Stimulated activated CD4-positive, alpha-beta T cell treated with anti-CD3 and anti-CD28 coated beads, TNF-alpha, amount 100 ng/mL, for 4 hours (primary cell): ENCODE results near the gene B4GALT4.
"Not testable (repeated sequence)": the region's sequence is repeated elsewhere in the genome, so short reads cannot be mapped to it uniquely, and the experiment has no call there.

Source experiments
- DNase-seq, 3 experiments: peaks; one replicate each; pipeline ENCODE4 v3.0.0-alpha.2; 2020; ENCODE audit warnings: low read depth in 3 of 3

Gene B4GALT4, protein sequence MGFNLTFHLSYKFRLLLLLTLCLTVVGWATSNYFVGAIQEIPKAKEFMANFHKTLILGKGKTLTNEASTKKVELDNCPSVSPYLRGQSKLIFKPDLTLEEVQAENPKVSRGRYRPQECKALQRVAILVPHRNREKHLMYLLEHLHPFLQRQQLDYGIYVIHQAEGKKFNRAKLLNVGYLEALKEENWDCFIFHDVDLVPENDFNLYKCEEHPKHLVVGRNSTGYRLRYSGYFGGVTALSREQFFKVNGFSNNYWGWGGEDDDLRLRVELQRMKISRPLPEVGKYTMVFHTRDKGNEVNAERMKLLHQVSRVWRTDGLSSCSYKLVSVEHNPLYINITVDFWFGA

DNA sequence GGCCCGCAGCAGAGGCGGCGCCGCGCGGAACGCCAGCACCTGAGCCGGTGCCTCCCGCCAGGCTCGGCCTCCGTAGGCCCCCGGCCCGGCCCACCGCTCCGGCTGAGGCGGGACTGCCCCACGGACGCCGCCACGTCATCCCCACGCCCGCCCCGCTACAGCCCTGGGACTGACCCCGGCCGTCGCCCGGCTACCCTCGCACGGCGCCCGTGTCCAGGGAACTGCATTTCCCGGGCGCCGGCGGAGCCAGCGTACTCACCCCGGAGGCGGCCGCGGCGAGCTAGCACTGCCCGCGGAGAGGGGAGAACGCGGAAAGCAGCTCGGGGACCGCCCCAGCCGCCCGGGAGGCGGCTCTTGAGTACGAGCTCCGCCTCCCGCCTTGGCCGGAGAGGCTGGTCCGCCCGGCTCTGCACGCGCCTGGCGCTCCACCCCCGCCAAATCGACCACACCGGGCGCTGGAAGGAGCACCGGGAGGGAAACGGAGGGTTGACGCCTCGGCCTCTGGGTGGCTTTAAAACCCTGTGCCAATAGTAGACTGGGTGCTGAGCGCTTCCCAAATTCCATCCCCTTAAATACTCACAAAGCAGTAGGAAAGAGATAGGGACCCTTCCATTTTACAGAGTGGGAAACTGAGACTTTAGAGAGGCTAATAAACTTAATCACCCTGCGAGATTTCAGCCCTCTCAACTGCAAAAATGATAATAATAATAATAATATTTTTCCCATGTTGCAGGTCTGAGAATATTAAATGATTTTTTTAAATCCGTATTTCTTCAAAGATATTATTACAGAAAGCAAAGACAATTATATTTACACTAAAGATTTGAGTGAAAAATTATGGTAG lies at the start of gene B4GALT4:
Gene B4GALT4 (minus strand): TSS at position 288 of the 844 bp plus-strand sequence. CDS start 10,779 bp downstream, outside the sequence.
- DNase-seq = peak; percentile 35 to 56 (median 50)

DNA sequence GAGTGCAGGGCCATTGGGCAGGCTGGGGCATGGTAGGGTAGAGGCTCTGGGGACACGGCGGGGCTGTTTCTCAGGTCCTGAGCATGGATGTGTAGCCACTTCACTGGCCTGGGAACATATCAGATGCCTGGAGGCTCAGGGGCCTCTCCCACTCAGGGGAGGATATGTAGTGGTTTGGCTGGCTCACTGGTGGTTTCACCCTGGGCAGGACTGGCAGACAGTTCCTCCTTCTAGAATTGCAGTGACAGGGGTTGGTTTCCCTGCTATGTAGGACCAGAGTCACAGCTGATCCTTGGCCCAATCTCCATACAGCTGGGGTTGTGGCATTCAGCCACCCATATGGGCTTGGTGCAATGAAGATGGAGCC lies 48.7 kb upstream of the B4GALT4 start:
- DNase-seq = no peak

DNA sequence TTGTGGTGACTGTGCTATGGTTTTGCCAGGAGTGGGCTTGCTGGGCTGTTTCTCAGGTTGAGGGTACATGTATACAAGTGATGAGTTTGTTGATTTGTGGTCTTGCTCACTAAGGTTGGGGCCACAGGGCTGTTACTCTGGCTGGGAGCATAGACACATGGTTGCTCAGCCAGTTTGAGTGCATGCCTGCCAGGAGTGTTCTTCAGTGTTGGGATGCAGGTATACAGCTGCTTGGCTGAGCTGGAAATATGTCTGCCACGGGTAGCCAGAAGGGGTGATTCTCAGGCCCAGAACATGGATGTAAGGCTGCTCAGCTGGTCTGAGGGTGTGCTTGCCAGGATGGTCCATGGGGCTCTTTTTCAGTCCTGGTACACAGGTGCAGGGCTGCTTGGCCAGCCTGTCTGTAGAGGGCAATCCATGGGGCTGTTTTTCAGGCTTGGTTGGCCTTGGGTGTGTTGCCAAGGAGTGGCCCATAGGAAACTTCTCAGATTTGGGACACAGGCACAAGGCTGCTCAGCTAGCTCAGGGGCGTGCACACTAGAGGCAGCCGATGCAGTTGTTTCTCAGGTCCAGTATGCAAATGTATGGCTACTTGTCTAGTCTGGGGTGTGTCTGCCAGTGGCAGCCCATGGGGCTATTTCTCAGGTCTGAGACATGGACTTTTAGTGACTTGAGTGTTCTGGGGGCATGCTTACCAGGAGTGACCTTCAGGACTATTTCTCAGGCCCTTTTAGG lies 48.2 kb upstream of the B4GALT4 start:
- DNase-seq = no peak

DNA sequence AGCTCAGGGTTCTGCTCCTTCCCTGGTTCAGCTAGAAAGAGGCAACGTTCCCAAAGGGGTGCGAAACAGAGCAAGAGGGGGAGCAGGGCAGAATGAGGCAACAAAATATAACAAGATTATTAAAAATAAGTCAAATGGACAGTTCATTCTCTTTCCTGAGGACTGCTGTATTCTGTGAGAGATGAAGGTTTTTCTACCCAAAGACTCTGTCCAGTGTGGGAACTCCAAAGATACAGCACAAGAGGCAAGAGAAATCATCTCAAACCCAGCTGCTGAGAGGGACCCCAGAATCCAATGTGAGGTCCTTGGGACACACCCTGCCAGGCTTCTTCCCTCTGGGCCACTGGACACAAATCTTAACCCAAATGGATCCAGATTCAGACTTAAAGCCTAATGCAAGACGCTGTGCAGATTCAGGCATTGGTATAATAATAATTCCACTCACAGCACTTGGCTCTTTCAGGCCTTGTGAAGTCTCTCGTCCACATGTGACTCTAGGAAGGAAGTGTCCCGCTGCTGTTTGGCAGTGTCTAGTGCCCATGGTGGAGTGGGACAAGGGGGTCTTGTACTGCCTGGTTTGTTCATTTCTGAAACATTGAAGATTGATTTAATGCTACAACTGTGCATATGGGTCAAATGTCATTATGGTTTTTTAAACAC lies 39.0 kb upstream of the B4GALT4 start:
- DNase-seq = no peak

DNA sequence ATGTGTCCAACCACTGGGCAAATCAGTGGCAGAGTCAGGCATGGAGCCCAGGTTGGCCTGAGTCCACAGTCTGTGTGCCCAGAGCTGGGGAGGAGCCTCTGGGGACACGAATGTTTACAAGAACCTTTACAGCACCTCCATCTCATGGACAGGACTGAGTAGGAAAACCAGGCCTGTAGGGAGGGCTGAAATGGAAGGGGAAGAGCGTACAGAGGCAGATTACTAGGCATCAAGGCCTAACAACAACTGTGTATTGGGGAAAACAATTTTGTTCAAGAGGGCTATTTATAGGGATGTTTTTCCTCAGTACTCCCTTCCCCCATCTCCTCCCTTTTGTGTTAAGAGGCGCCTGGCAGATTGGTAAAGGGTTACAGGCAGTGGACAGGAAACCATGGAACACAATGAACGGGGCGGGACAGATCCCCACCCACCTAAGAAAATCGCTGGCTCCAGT lies 38.5 kb upstream of the B4GALT4 start:
- no peak for DNase-seq

DNA sequence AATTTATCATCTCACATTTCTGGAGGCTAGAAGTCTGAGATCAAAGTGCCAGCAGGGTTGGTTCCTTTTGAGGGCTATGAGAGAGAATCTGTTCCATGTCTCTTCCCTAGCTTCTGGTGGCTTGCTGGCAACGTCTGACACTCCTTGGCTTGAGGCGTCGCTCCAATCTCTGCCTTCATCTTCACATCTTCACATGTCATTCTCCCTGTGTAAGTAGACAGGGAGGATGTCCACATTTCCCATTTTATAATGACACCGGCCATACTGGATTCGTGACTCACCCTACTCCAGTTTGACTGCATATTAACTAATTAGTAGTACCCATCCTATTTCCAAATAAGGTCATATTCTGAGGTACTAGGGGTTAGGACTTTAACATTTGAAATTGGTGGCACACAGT lies 36.0 kb upstream of the B4GALT4 start:
- no peak for DNase-seq

DNA sequence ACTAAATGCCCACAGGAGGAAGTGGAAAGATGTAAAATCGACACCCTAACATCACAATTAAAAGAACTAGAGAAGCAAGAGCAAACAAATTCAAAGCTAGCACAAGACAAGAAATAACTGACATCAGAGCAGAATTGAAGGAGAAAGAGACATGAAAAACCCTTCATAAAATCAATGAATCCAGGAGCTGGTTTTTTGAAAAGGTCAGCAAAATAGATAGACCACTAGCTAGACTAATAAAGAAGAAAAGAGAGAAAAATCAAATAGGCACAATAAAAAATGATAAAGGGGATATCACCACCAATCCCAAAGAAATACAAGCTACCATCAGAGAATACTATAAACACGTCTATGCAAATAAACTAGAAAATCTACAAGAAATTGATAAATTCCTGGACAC lies 29.5 kb upstream of the B4GALT4 start:
- not testable (repeated sequence) for DNase-seq

DNA sequence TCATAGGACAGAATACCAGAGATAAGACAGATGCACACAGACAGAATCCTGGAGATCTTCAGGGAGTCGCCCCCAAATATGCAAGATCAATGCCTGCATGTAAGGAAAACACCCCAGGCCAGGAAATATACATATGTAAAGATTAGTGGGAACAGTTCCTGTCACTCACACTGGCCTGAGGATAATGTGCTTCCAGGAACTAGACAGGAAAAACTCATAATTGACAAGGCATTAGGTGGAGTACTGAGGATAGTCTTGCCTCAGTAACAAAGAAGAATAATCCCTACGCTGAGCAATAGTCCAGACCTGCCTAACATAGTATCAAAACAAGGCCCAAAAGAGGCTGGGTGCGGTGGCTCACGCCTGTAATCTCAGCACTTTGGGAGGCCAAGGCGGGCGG lies 20.4 kb upstream of the B4GALT4 start:
- no peak for DNase-seq

DNA sequence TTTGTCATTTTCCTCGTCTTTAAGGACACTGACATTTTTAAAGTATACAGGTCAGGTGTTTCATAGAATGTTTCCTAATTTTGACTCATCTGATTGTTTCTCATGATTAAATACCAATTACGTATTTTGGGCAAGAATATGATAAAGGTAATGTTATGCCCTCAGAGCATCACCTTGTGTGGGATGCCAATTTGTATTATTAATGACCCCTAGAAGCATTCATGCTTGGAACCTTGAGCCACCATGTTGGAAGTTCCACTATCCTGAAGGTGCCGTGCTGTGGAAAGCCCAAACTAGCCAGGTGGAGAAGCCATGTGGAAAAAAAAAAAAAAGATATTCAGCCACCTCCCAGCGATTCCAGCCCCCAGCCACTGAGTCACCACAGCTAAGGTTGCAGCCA lies 19.1 kb upstream of the B4GALT4 start:
- no peak for DNase-seq

DNA sequence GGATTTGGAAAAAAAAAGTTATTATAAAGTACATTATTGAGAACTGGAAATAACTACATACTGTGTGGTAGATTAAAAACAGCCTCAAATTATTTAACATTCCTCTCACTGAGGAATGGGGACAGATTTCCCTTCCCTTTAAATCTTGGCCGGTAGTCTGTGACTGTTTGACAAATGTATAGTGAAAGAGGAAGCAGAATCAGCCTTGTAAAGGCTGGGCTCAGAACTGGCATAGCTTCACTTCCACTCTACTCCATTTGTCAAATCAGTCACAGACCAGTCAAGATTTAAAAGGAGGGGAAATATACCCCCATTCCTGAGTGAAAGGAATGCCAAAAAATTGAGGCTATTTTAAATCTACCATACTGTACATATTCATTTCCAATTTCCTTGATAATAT lies 18.2 kb upstream of the B4GALT4 start:
- no peak for DNase-seq

DNA sequence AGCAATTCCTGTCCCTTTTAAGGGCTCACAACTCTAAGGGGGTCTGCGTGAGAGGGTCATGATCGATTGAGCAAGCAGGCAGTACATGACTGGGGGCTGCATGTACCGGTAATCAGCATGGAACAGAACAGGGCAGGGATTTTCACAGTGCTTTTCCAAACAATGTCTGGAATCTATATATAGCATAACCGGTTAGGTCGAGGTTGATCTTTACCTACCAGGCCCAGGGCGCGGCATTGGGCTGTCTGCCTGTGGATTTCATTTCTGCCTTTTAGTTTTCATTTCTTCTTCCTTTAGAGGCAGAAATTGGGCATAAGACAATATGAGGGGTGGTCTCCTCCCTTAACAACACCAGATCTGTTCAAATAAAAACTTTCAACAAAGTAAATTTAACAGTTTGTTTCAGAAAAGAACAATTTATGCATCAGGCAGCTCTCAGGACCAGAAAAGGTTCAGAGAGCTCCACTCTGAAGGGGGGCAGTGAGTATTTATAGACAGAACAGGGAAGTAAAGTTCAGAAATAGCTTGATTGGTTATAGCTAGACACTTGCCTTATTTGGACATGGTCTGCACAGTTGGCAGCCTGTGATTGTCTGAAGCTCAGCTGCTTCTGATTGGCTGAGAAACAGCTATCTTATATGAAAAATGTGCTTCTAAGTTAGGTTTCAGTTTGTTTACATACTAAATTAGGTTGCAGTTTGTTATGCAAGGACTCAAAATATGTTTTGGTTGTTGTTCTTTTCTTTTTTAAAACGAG lies 17.2 kb upstream of the B4GALT4 start:
- DNase-seq = no peak

DNA sequence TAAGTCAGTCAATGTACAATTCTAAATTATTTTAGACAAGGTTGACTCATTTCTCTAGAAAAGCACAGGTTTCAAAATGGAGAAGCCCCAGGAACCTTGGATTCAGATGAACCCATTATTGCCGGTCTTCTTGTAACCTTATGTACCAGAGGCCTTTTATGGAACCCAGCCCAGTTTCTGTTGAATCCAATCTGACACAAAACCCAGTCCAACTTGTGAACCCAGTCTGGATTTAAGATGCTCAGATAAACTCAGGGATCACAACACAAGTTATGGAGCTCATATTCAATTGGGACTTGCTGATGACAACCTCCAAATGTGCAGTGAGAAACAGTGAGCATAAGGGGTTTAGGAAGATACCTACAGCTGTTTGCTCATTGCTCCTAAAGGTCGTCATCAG lies 16.4 kb upstream of the B4GALT4 start:
- no peak for DNase-seq

DNA sequence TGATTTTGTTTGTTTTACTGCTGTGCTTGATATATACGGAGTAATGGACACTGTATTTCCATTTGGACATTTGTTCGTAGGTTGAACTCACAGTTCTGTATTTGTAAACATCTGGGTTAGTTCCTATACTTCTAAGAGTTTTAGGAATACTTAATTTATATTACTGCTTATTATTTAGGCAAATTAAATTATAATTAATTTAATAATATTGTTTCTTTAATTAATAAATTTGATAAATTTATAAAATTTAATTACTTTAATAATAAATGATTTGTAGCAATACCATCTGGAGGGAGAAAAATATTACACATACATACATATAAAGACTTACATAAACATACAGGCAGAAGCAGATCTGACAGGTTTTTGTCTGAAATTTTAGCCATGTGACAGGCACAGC lies 14.5 kb upstream of the B4GALT4 start:
- no peak for DNase-seq

DNA sequence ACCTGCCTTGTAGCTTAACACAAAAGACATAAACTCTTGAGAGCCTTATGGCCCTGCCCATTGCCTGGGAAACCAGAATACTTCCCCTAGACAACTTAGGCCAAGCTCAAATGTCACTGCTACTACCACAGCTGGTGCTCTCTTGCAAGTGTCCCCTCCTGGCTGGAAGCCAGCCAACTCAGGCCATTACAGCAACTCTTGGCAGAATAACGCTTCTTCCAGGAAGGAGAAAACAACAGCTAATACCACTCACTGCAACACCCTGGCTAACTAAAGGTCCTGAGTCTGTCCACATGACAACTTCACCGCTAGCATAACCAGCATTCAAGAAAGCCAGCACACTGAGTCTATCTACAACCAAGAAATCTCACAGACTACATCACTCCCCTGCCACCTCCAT lies 5.1 kb upstream of the B4GALT4 start:
- DNase-seq = no peak

DNA sequence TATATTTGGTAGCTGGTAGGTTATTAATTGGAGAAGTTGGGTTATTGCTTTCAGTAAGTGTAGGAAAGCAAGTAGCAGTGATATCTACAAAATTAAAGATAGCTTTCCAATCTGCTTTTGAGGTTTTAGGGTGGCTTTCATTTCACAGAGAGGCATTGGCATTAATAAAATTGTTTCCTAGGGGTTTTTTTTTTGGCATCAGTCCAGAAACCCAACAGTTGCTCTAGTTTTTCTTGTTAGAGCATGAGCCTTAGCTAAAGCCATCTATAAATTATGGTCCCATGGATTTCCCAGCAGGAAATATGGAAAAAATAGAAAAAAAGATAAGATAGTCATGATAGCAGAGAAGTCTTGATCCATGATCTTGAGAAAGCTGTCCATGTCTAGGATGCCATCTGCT lies 3.0 kb upstream of the B4GALT4 start:
- DNase-seq = no peak

DNA sequence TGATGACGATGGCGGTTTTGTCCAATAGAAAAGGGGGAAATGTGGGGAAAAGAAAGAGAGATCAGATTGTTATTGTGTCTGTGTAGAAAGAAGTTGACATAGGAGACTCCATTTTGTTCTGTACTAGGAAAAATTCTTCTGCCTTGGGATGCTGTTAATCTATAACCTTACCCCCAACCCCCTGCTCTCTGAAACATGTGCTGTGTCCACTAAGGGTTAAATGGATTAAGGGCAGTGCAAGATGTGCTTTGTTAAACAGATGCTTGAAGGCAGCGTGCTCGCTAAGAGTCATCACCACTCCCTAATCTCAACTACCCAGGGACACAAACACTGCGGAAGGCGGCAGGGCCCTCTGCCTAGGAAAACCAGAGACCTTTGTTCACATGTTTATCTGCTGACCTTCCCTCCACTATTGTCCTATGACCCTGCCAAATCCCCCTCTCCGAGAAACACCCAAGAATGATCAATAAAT lies 2.4 kb upstream of the B4GALT4 start:
- not testable (repeated sequence) for DNase-seq

DNA sequence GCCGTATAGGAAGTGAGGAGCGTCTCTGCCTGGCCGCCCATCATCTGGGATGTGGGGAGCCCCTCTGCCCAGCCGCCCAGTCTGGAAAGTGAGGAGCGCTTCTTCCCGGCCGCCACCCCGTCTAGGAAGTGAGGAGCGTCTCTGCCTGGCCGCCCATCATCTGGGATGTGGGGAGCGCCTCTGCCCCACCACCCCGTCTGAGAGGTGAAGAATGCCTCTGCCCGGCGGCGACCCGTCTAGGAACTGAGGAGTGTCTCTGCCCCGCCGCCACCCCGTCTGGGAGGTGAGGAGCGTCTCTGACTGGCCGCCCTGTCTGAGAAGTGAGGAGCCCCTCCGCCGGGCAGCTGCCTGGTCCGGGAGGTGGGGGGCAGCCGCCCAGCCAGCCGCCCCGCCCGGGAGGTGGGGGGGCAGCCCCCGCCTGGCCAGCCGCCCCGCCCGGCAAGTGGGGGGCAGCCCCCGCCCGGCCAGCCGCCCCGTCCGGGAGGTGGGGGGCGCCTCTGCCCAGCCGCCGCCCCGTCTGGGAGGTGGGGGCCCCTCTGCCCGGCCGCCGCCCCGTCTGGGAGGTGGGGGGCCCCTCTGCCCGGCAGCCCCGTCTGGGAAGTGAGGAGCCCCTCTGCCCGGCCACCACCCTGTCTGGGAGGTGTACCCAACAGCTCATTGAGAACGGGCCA lies 1.8 kb upstream of the B4GALT4 start:
- not testable (repeated sequence) for DNase-seq

DNA sequence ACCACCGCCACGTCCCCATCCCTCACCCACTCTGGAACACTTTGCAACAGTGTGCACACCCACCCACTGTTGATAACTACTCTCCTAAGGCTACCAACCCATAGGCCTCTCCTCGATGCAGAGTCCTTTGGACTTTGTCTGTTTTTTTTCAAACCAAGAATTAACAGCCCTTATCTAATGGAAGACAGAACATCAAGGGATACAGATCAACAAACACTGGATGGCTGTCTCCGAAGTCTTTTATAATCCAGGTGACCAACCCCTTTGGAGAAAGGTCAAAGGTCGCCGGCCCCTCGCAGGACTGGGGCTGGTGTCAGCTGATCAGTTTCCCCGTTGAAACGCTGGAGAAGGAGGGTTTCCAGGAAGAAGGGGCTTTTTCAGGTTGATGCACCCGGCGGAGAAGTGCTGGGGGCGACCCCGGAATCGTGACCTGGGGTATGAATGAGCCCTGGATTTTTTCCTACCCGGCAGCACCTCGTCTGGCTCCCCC lies 532 bp downstream of the B4GALT4 start:
- no peak for DNase-seq

DNA sequence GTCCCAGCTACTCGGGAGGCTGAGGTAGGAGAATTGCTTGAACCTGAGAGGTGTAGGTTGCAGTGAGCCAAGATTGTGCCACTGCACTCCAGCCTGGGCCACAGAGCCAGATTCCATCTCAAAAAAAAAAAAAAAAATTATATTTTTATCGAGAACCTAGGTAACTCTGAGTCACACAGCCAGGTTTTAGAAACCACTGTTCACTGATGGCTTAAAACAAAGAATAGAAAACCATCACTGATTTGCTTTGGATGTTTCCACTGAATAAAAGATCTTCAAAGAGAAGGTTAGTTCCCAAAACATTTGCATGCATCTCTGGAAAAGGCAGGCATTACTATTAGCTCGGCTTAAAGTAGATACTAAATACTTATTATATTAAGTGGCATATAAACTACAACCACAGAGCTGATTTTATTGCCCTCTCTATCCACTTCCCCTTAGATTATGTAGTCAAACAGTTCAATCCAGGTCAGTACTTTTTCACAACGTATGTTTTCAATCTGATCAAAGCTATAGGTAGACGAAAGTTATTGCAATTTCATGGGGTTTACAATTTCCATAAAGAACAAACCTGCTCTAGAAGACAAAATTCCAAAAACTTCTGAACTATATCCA lies 1.4 kb downstream of the B4GALT4 start:
- DNase-seq = no peak

DNA sequence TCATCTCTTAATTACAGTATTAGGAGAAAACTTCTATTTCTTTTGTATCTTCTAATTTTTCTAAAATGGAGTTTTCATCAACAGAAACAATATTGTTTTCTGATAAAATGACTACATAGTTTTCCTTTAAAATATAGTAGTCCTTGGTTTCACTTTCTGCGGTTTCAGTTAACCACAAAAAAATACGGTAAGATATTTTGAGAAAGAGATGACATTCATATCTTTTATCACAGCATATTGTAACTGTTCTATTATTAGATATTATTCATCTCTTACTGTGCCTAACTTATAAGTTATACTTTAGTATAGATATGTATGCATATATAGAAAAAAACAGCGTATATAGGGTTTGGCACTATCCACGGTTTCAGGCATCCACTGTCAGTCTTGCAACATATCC lies 2.3 kb downstream of the B4GALT4 start:
- DNase-seq = no peak
